A549 (cell line): Measurements from ENCODE around the gene SART3. TPM values are rescaled to one million over a fixed set of nuclear protein-coding genes. Genes with fewer than 3 reads are reported as not detected.
A peak's percentile ranks its signal among the peaks of the same experiment; 100 is the strongest.

Experiments
- ATAC-seq, 2 experiments: fragments of 200-7000 bp in 1 of 2; fragments of >200 bp in 1 of 2; cut with Nextera tagmentation in 1 of 2; cut with Tn5 transposase in 1 of 2; 3 replicates each; pipeline versions ENCODE4 v1.8.0 to v1.9.1; 2018 to 2020; ENCODE audit warnings: mild to moderate bottlenecking in 1 of 2, moderate library complexity in 1 of 2
- CTCF ChIA-PET: fragments of 300-600 bp; sonication (Branson Sonifier 250); formaldehyde crosslinking; extraction: SDS; loops from one replicate; lab custom pipeline; 2021; ENCODE audit warnings: antibody characterized with exemption, inconsistent platforms; lab: Yijun Ruan, JAX
- POLR2A ChIA-PET: fragments of 350-600 bp; formaldehyde crosslinking; extraction: SDS; loops from one replicate; lab custom pipeline; 2021; ENCODE audit warnings: antibody characterized with exemption, inconsistent platforms; lab: Yijun Ruan, JAX
- DNase-seq, 2 experiments: peaks; one replicate each; pipeline versions ENCODE4 v3.0.0 to v3.0.0-alpha.2; 2011 to 2016; ENCODE audit warnings: low read depth in 1 of 2, low spot score in 1 of 2
- FAIRE-seq: peaks from 2 replicates; lab custom pipeline; 2011; peaks lifted over from hg19 to GRCh38; lab: Jason Lieb, UNC
- H3K27ac ChIP-seq, 2 experiments: fragments of >200 bp; sonication (Bioruptor Twin); formaldehyde crosslinking; 3 replicates each; pipeline ENCODE4 v1.5.1; 2016 to 2017
- H3K4me1 ChIP-seq: fragments of >200 bp; sonication (Bioruptor Twin); formaldehyde crosslinking; 3 replicates; pipeline ENCODE4 v1.6.1; 2016
- H3K4me2 ChIP-seq: fragments of >200 bp; sonication (Bioruptor Twin); formaldehyde crosslinking; 3 replicates; pipeline ENCODE4 v1.6.1; 2016
- H3K4me3 ChIP-seq: fragments of >200 bp; sonication (Bioruptor Twin); formaldehyde crosslinking; 3 replicates; pipeline ENCODE4 v1.5.1; 2016
- H3K9me3 ChIP-seq: fragments of >200 bp; sonication (Bioruptor Twin); formaldehyde crosslinking; 3 replicates; pipeline ENCODE4 v1.6.1; 2016
- CHD4 ChIP-seq: fragments of 200-600 bp; sonication (generic); IDR thresholded peaks from 2 replicates; pipeline ENCODE4 v1.6.1; 2016; ENCODE audit warnings: antibody characterized with exemption, mild to moderate bottlenecking, borderline replicate concordance
- ELK1 ChIP-seq: fragments of 150-350 bp; IDR thresholded peaks from 2 replicates; pipeline ENCODE4 v1.6.1; 2014; ENCODE audit warnings: low read depth, mild to moderate bottlenecking, low read length
- FOSB ChIP-seq: fragments of 250-450 bp; sonication (Bioruptor Pico); IDR thresholded peaks from 2 replicates; pipeline ENCODE4 v1.5.0; 2020; ENCODE audit warnings: mild to moderate bottlenecking, moderate library complexity
- FOXS1 ChIP-seq: fragments of 250-450 bp; sonication (Bioruptor Pico); IDR thresholded peaks from 2 replicates; pipeline ENCODE4 v1.5.0; 2020; ENCODE audit warnings: mild to moderate bottlenecking, moderate library complexity
- GATA3 ChIP-seq: IDR thresholded peaks from 2 replicates; pipeline ENCODE4 v1.6.1; 2012; ENCODE audit warnings: borderline replicate concordance
- HMGXB4 ChIP-seq: fragments of 250-450 bp; sonication (Bioruptor Pico); IDR thresholded peaks from 2 replicates; pipeline ENCODE4 v1.5.0; 2021; ENCODE audit warnings: mild to moderate bottlenecking, moderate library complexity, borderline replicate concordance
- HOXB13 ChIP-seq: fragments of 250-450 bp; sonication (Bioruptor Pico); IDR thresholded peaks from 2 replicates; pipeline ENCODE4 v1.5.0; 2020; ENCODE audit warnings: low read depth, mild to moderate bottlenecking, moderate library complexity
- HOXB5 ChIP-seq: fragments of 250-450 bp; sonication (Bioruptor Pico); IDR thresholded peaks from 2 replicates; pipeline ENCODE4 v1.5.0; 2020; ENCODE audit warnings: mild to moderate bottlenecking, moderate library complexity
- KDM5A ChIP-seq: fragments of 200-600 bp; sonication (generic); IDR thresholded peaks from 2 replicates; pipeline ENCODE4 v1.6.1; 2016; ENCODE audit warnings: antibody characterized with exemption, mild to moderate bottlenecking
- MAFK ChIP-seq: fragments of 450-650 bp; IDR thresholded peaks from 2 replicates; pipeline ENCODE4 v1.6.1; 2014; ENCODE audit not compliant: partially characterized antibody
- MAZ ChIP-seq: fragments of 150-350 bp; IDR thresholded peaks from 2 replicates; pipeline ENCODE4 v1.6.1; 2014; ENCODE audit warnings: antibody characterized with exemption, low read depth, low read length, borderline replicate concordance
- MYC ChIP-seq: IDR thresholded peaks from 2 replicates; pipeline ENCODE4 v1.6.1; 2012; ENCODE audit warnings: mild to moderate bottlenecking, inconsistent platforms, low read length, improper control_type of control experiment, borderline replicate concordance
- NFE2L2 ChIP-seq: fragments of 150-350 bp; conservative IDR thresholded peaks from 2 replicates; pipeline ENCODE4 v1.6.1; 2014; ENCODE audit warnings: low read length
- NPAS2 ChIP-seq: fragments of 250-450 bp; sonication (Bioruptor Pico); IDR thresholded peaks from 2 replicates; pipeline ENCODE4 v1.8.0; 2022; ENCODE audit warnings: mild to moderate bottlenecking, moderate library complexity, borderline replicate concordance
- RARB ChIP-seq: fragments of 250-450 bp; sonication (Bioruptor Pico); IDR thresholded peaks from 2 replicates; pipeline ENCODE4 v1.8.0; 2021; ENCODE audit warnings: mild to moderate bottlenecking, moderate library complexity
- RFX5 ChIP-seq: fragments of 450-650 bp; IDR thresholded peaks from 2 replicates; pipeline ENCODE4 v1.7.1; 2014; ENCODE audit warnings: antibody characterized with exemption, mild to moderate bottlenecking, moderate library complexity
- RNF2 ChIP-seq: fragments of 200-600 bp; sonication (generic); IDR thresholded peaks from 2 replicates; pipeline ENCODE4 v1.6.1; 2016; ENCODE audit warnings: low read depth, mild to moderate bottlenecking, antibody characterized with exemption, moderate library complexity, borderline replicate concordance
- SMC3 ChIP-seq: fragments of >200 bp; sonication (Bioruptor Twin); formaldehyde crosslinking; IDR thresholded peaks from 3 replicates; pipeline ENCODE4 v1.6.1; 2018; ENCODE audit warnings: inconsistent platforms
- SREBF2 ChIP-seq: fragments of 450-650 bp; IDR thresholded peaks from 2 replicates; pipeline ENCODE4 v1.6.1; 2014; ENCODE audit warnings: mild to moderate bottlenecking, moderate library complexity
- USF2 ChIP-seq: fragments of 450-650 bp; IDR thresholded peaks from 2 replicates; pipeline ENCODE4 v1.6.1; 2014; ENCODE audit warnings: antibody characterized with exemption
- ZFP36 ChIP-seq: fragments of 450-650 bp; IDR thresholded peaks from 2 replicates; pipeline ENCODE4 v1.6.1; 2014; ENCODE audit warnings: borderline replicate concordance; ENCODE audit not compliant: partially characterized antibody
- WGBS: methylation state at CpG from one replicate; pipeline ENCODE4 v1.1.6; 2017; ENCODE audit errors: missing lambda C conversion rate; 5-methylcytosine and 5-hydroxymethylcytosine counted together
- polyA plus RNA-seq, 4 experiments: library from polyadenylated mRNA; depleted of rRNA in 3 of 4; stranded (reverse); fragments of >200 nt; fragmentation: RNase III in 1 of 4; extraction: RNeasy Plus Mini Kit Qiagen cat#74134 plus additional on column Dnase treatment in 1 of 4; gene quantifications; 2 replicates in 3 of 4; 3 replicates in 1 of 4; pipeline ENCODE4 v1.2.3, GENCODE V29; 2011 to 2017
- TF ChIP-seq, protein P1 (sequence below): fragments of >200 bp; sonication (Bioruptor Twin); formaldehyde crosslinking; IDR thresholded peaks from 3 replicates; pipeline ENCODE4 v1.6.1; 2016
- TF ChIP-seq, protein P2 (sequence below): IDR thresholded peaks from 2 replicates; pipeline ENCODE4 v1.6.1; 2012
- TF ChIP-seq, protein P3 (sequence below): IDR thresholded peaks from 2 replicates; pipeline ENCODE4 v1.6.1; 2012
- TF ChIP-seq, protein P4 (sequence below): fragments of >200 bp; sonication (Bioruptor Twin); formaldehyde crosslinking; IDR thresholded peaks from 3 replicates; pipeline ENCODE4 v1.5.1; 2016

The SART3 gene
- polyA plus RNA-seq, 2 of the 4 experiments (the other 2 are of a cell fraction) = 52.7 to 77.2 TPM

DNA sequence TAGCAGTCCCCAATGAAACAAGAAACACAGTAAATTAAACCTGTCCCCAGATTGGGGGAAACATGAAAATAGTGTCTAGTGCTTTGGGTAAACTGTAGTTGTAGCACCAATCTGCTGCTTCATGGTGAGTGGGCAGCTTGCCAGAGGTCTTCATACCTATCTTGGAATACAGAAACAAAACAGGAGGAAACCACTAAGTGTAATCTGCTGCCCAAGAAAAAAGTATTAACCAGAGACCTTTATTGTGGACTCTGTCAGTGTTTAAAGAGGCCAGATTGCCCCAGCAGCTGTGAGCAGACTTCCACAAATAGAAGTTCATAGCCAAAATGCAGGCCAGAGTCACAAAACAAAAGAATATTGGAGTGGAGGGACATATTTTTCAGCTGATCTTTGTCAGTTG is 3.8 kb upstream of the SART3 start:
- H3K27ac ChIP-seq = peak overlapping the region in 1 of 2 experiments; percentile 31; a peak in 2 of 6 replicates
- POLR2A ChIA-PET = no interaction called here
- no peak for FAIRE-seq

GRCh38 chr12:108563804-108564151 is 2.8 kb upstream of the SART3 start:
- 0% methylated on average over 1 of the region's 1 CpG for WGBS

More for the DNA sequence above, 3.8 kb upstream of the SART3 start:
- CTCF ChIA-PET = interaction anchor here (0.7 to 22.8 kb wide), 20 partner anchors 8 to 555 kb away, joined by 3 to 533 read pairs (median 6); no protein-coding TSS in a partner anchor
- TF ChIP-seq KDM5A (no peak), ELK1 (no peak), RFX5 (no peak), MAFK (no peak), FOXS1 (CRISPR knock-in tag) (no peak), MYC (no peak), SMC3 (no peak), HOXB13 (CRISPR knock-in tag) (no peak)
- TF ChIP-seq, protein P1, sequence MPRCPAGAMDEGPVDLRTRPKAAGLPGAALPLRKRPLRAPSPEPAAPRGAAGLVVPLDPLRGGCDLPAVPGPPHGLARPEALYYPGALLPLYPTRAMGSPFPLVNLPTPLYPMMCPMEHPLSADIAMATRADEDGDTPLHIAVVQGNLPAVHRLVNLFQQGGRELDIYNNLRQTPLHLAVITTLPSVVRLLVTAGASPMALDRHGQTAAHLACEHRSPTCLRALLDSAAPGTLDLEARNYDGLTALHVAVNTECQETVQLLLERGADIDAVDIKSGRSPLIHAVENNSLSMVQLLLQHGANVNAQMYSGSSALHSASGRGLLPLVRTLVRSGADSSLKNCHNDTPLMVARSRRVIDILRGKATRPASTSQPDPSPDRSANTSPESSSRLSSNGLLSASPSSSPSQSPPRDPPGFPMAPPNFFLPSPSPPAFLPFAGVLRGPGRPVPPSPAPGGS = no peak
- TF ChIP-seq, all 56 proteins: peak for 0
- Histone ChIP-seq H3K4me1 (peaks cover 25% of the 10 kb centered on the region), H3K9me3 (no peaks in the 10 kb centered on the region), H3K4me2 (no peak overlapping the region), H3K4me3 (no peak overlapping the region)
- DNase-seq (no peak), ATAC-seq (no peak)

More at GRCh38 chr12:108563804-108564151, 2.8 kb upstream of the SART3 start:
- ChIA-PET CTCF (interaction anchor here (0.6 to 22.8 kb wide), 26 partner anchors 9 to 821 kb away, joined by 3 to 533 read pairs (median 5); no protein-coding TSS in a partner anchor), POLR2A (no interaction called here)
- Histone ChIP-seq H3K9me3 (no peaks in the 10 kb centered on the region), H3K4me2 (peak overlapping the region; percentile 83), H3K4me1 (peaks cover 33% of the 10 kb centered on the region), H3K4me3 (peak overlapping the region; percentile 82; the same call in 2 of the 3 replicates), H3K27ac (peak overlapping the region; percentile 60 to 95)
- FAIRE-seq (no peak), DNase-seq (no peak), ATAC-seq (no peak)
- no peak for TF ChIP-seq SREBF2
- TF ChIP-seq FOSB (CRISPR knock-in tag) = no peak
- no peak for TF ChIP-seq CHD4
- TF ChIP-seq NPAS2 (CRISPR knock-in tag) = no peak
- TF ChIP-seq HOXB5 = no peak
- no peak for TF ChIP-seq HMGXB4
- TF ChIP-seq, protein P2, sequence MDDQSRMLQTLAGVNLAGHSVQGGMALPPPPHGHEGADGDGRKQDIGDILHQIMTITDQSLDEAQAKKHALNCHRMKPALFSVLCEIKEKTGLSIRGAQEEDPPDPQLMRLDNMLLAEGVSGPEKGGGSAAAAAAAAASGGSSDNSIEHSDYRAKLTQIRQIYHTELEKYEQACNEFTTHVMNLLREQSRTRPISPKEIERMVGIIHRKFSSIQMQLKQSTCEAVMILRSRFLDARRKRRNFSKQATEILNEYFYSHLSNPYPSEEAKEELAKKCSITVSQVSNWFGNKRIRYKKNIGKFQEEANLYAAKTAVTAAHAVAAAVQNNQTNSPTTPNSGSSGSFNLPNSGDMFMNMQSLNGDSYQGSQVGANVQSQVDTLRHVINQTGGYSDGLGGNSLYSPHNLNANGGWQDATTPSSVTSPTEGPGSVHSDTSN = no peak
- TF ChIP-seq, protein P3, sequence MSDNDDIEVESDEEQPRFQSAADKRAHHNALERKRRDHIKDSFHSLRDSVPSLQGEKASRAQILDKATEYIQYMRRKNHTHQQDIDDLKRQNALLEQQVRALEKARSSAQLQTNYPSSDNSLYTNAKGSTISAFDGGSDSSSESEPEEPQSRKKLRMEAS = no peak
- TF ChIP-seq NFE2L2 = no peak
- no peak for TF ChIP-seq ZFP36
- no peak for TF ChIP-seq MAZ
- TF ChIP-seq SMC3 = no peak; the same call in 2 of the 3 replicates
- TF ChIP-seq RARB (CRISPR knock-in tag) = no peak
- no peak for TF ChIP-seq USF2
- no peak for TF ChIP-seq RNF2
- TF ChIP-seq GATA3 = no peak
- TF ChIP-seq, protein P4, sequence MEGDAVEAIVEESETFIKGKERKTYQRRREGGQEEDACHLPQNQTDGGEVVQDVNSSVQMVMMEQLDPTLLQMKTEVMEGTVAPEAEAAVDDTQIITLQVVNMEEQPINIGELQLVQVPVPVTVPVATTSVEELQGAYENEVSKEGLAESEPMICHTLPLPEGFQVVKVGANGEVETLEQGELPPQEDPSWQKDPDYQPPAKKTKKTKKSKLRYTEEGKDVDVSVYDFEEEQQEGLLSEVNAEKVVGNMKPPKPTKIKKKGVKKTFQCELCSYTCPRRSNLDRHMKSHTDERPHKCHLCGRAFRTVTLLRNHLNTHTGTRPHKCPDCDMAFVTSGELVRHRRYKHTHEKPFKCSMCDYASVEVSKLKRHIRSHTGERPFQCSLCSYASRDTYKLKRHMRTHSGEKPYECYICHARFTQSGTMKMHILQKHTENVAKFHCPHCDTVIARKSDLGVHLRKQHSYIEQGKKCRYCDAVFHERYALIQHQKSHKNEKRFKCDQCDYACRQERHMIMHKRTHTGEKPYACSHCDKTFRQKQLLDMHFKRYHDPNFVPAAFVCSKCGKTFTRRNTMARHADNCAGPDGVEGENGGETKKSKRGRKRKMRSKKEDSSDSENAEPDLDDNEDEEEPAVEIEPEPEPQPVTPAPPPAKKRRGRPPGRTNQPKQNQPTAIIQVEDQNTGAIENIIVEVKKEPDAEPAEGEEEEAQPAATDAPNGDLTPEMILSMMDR = no peak
- TF ChIP-seq HOXB13 (CRISPR knock-in tag) = no peak
